H1 (cell line): ENCODE measurements around the gene P2RX6. TPM values are rescaled to one million over a fixed set of nuclear protein-coding genes. Genes with fewer than 3 reads are reported as not detected.
"Not testable (repeated sequence)": the region's sequence is repeated elsewhere in the genome, so short reads cannot be mapped to it uniquely, and the experiment has no call there.

Experiments
- CTCF ChIA-PET: fragments of 300-600 bp; sonication (Branson Sonifier 250); formaldehyde crosslinking; loops from one replicate; lab custom pipeline; 2021; ENCODE audit not compliant: partially characterized antibody; lab: Charles Lee
- POLR2A ChIA-PET: fragments of 300-600 bp; sonication (Branson Sonifier 250); formaldehyde crosslinking; loops from one replicate; lab custom pipeline; 2021; ENCODE audit warnings: inconsistent platforms; ENCODE audit not compliant: partially characterized antibody; lab: Charles Lee
- DNase-seq, 2 experiments: peaks; one replicate each; pipeline versions ENCODE4 v3.0.0 to v3.0.0-alpha.2; 2010 to 2022; ENCODE audit warnings: low spot score in 2 of 2, low read depth in 1 of 2, mixed read lengths in 1 of 2
- FAIRE-seq: peaks from 2 replicates; lab custom pipeline; 2011; peaks lifted over from hg19 to GRCh38; lab: Jason Lieb, UNC
- H2AFZ ChIP-seq: 2 replicates; pipeline ENCODE4 v1.8.1; 2012; ENCODE audit warnings: low read length, inconsistent platforms
- H2AK5ac ChIP-seq: 2 replicates; pipeline ENCODE4 v1.6.1; 2013; ENCODE audit warnings: low read depth, low read length
- H2BK120ac ChIP-seq: replicated peaks from 2 replicates; pipeline ENCODE3; 2013; ENCODE audit warnings: low read depth, low read length, inconsistent platforms
- H2BK12ac ChIP-seq: 2 replicates; pipeline ENCODE4 v1.6.1; 2013; ENCODE audit warnings: low read depth, low read length
- H2BK15ac ChIP-seq: 2 replicates; pipeline ENCODE4 v1.6.1; 2013; ENCODE audit warnings: low read length
- H2BK20ac ChIP-seq: 2 replicates; pipeline ENCODE4 v1.6.1; 2013; ENCODE audit warnings: low read length
- H2BK5ac ChIP-seq: 2 replicates; pipeline ENCODE4 v1.6.1; 2013; ENCODE audit warnings: low read depth, low read length
- H3K14ac ChIP-seq: 2 replicates; pipeline ENCODE4 v1.6.1; 2013; ENCODE audit warnings: inconsistent platforms; ENCODE audit not compliant: insufficient read length
- H3K18ac ChIP-seq: 2 replicates; pipeline ENCODE4 v1.6.1; 2013; ENCODE audit warnings: low read length; ENCODE audit errors: extremely low read depth
- H3K23ac ChIP-seq: 2 replicates; pipeline ENCODE4 v1.6.1; 2013; ENCODE audit warnings: inconsistent platforms; ENCODE audit not compliant: insufficient read length
- H3K23me2 ChIP-seq: 2 replicates; pipeline ENCODE4 v1.6.1; 2013; ENCODE audit warnings: low read depth, low read length
- H3K27ac ChIP-seq: 2 replicates; pipeline ENCODE4 v1.6.1; 2011; ENCODE audit warnings: low read depth, low read length, inconsistent platforms
- H3K27me3 ChIP-seq, 4 experiments: replicated peaks in 1 of 4; 1 replicate in 1 of 4; 2 replicates in 3 of 4; pipeline versions ENCODE4 v1.6.1 to v1.8.1; 2011 to 2013; ENCODE audit warnings: low read length in 3 of 4, mild to moderate bottlenecking in 3 of 4, inconsistent platforms in 2 of 4, mixed read lengths in 2 of 4, moderate library complexity in 1 of 4; ENCODE audit not compliant: control insufficient read depth in 3 of 4, insufficient read depth in 3 of 4; ENCODE audit errors: extremely low read depth in 1 of 4
- H3K36me3 ChIP-seq, 4 experiments: 2 replicates each; pipeline versions ENCODE4 v1.6.1 to v1.8.1; 2011 to 2013; ENCODE audit warnings: mild to moderate bottlenecking in 4 of 4, low read length in 3 of 4, moderate library complexity in 2 of 4, control low read depth in 1 of 4, inconsistent platforms in 1 of 4; ENCODE audit not compliant: insufficient read depth in 4 of 4, control insufficient read depth in 2 of 4
- H3K4ac ChIP-seq: replicated peaks from 2 replicates; pipeline ENCODE3; 2013; ENCODE audit warnings: low read length, low read depth, mixed read lengths, inconsistent platforms; ENCODE audit not compliant: insufficient read length
- H3K4me1 ChIP-seq, 4 experiments: replicated peaks in 1 of 4; 1 replicate in 1 of 4; 2 replicates in 3 of 4; pipeline versions ENCODE4 v1.6.1 to v1.8.1; 2011 to 2013; ENCODE audit warnings: low read length in 3 of 4, inconsistent platforms in 2 of 4, mixed read lengths in 1 of 4; ENCODE audit not compliant: insufficient read depth in 4 of 4, control insufficient read depth in 3 of 4
- H3K4me2 ChIP-seq, 2 experiments: 2 replicates each; pipeline versions ENCODE4 v1.6.1 to v1.8.1; 2011 to 2013; ENCODE audit warnings: low read depth in 2 of 2, low read length in 2 of 2, control low read depth in 1 of 2, inconsistent platforms in 1 of 2, mild to moderate bottlenecking in 1 of 2; ENCODE audit not compliant: insufficient read depth in 1 of 2
- H3K4me3 ChIP-seq, 4 experiments: fragments of 200-600, 300-600 bp in 1 of 4; sonication (generic), shearing (Covaris generic), sonication (Bioruptor Twin) in 1 of 4; 2 replicates each; pipeline versions ENCODE4 v1.5.1 to v1.8.1; 2011 to 2016; ENCODE audit warnings: low read length in 4 of 4, low read depth in 3 of 4, control low read depth in 2 of 4, inconsistent platforms in 2 of 4, mild to moderate bottlenecking in 2 of 4, mixed read lengths in 1 of 4, moderate library complexity in 1 of 4; ENCODE audit not compliant: insufficient read depth in 2 of 4; ENCODE audit errors: extremely low read depth in 1 of 4
- H3K56ac ChIP-seq: replicated peaks from 2 replicates; pipeline ENCODE3; 2013; ENCODE audit warnings: low read depth, mild to moderate bottlenecking, mixed read lengths, low read length, inconsistent platforms; ENCODE audit not compliant: insufficient read length
- H3K79me1 ChIP-seq: 2 replicates; pipeline ENCODE4 v1.6.1; 2013; ENCODE audit warnings: low read depth, low read length, control low read depth
- H3K79me2 ChIP-seq, 2 experiments: 2 replicates each; pipeline versions ENCODE4 v1.6.1 to v1.8.1; 2012 to 2013; ENCODE audit warnings: low read length in 2 of 2, mild to moderate bottlenecking in 2 of 2, inconsistent platforms in 1 of 2; ENCODE audit not compliant: insufficient read depth in 2 of 2, control insufficient read depth in 1 of 2
- H3K9ac ChIP-seq, 4 experiments: replicated peaks in 1 of 4; 1 replicate in 1 of 4; 2 replicates in 3 of 4; pipeline versions ENCODE4 v1.6.1 to v1.8.1; 2011 to 2013; ENCODE audit warnings: low read depth in 3 of 4, low read length in 3 of 4, control low read depth in 2 of 4, mild to moderate bottlenecking in 2 of 4, moderate library complexity in 2 of 4, inconsistent platforms in 1 of 4; ENCODE audit errors: extremely low read depth in 1 of 4
- H3K9me3 ChIP-seq, 2 experiments: 2 replicates each; pipeline versions ENCODE4 v1.6.1 to v1.8.1; 2012 to 2013; ENCODE audit warnings: mild to moderate bottlenecking in 2 of 2, moderate library complexity in 2 of 2, control low read depth in 1 of 2, inconsistent platforms in 1 of 2, low read depth in 1 of 2, low read length in 1 of 2, mixed read lengths in 1 of 2; ENCODE audit not compliant: insufficient read depth in 2 of 2
- H4K20me1 ChIP-seq, 2 experiments: replicated peaks in 1 of 2; 2 replicates each; pipeline versions ENCODE3 to v1.8.1; 2011 to 2013; ENCODE audit warnings: inconsistent platforms in 2 of 2, low read length in 2 of 2, mild to moderate bottlenecking in 1 of 2; ENCODE audit not compliant: insufficient read depth in 2 of 2, control insufficient read depth in 1 of 2
- H4K5ac ChIP-seq: 2 replicates; pipeline ENCODE4 v1.6.1; 2013; ENCODE audit warnings: low read length, low read depth, mixed read lengths, inconsistent platforms; ENCODE audit not compliant: insufficient read length
- H4K8ac ChIP-seq: 2 replicates; pipeline ENCODE4 v1.8.0; 2013; ENCODE audit warnings: mild to moderate bottlenecking, moderate library complexity, low read length, inconsistent platforms; ENCODE audit not compliant: insufficient read depth; ENCODE audit errors: extremely low read depth
- H4K91ac ChIP-seq: replicated peaks from 2 replicates; pipeline ENCODE3; 2013; ENCODE audit warnings: low read length, mixed read lengths, inconsistent platforms; ENCODE audit not compliant: insufficient read length
- WGBS, 2 experiments: shearing (Covaris generic) in 1 of 2; methylation state at CpG; one replicate each; pipeline versions ENCODE4 v1.1.6 to v1.1.7; 2013 to 2015; ENCODE audit warnings: low lambda C conversion rate in 2 of 2, mixed read lengths in 2 of 2, inconsistent platforms in 1 of 2, low coverage in 1 of 2, missing lambda C conversion rate in 1 of 2; ENCODE audit not compliant: insufficient replicate concordance in 2 of 2, insufficient coverage in 1 of 2, insufficient read length in 1 of 2; ENCODE audit errors: extremely low coverage in 1 of 2, missing lambda C conversion rate in 1 of 2; 5-methylcytosine and 5-hydroxymethylcytosine counted together
- polyA plus RNA-seq, 7 experiments: library from polyadenylated mRNA; depleted of rRNA in 3 of 7; stranded (reverse) in 5 of 7; unstranded in 2 of 7; fragments of >200 nt in 5 of 7; fragments of 200-250 nt in 2 of 7; gene quantifications; 1 replicate in 5 of 7; 2 replicates in 1 of 7; 4 replicates in 1 of 7; pipeline versions ENCODE4 v1.2.1 to v1.2.3, GENCODE V29; 2011 to 2013; ENCODE audit warnings: missing spikeins in 2 of 7, mixed read lengths in 2 of 7
- total RNA-seq: library from RNA; stranded (reverse); fragmentation: NEBNext Ultra II Directional; extraction: Animal tissue kit (Norgen Biotek cat#: 25700); gene quantifications from 2 replicates; pipeline ENCODE4 v1.2.1, GENCODE V29; 2021

P2RX6 gene
- total and polyA plus RNA-seq, 2 of the 8 experiments (the other 6 are each of a cell fraction or from before 2014, with no cell fraction given), result 0.09 TPM; not detected in 1

DNA sequence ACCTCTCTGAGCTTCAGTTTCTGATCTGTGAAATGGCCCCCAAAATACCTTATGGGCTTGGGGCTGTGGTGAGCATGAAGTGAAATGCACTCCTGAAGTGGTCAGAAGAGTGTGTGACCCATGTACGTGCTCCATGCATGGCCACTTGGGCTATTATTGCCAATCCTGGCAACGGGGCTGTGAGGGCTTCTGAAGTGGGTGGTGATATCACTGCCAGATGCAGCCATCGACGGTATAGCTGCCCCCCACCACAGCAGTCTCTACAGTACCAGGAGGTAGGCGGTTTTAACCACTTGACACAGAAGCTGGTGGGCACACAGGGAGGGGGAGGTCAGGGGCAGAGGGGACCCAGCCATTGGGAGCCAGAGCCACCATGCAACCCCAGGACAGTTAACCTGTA, 33.5 kb downstream of the P2RX6 start:
- H2BK5ac ChIP-seq, H3K9me3 ChIP-seq, H3K14ac ChIP-seq, H3K4me3 ChIP-seq, H3K27ac ChIP-seq, H3K79me2 ChIP-seq, H3K79me1 ChIP-seq, H3K23ac ChIP-seq, H2BK120ac ChIP-seq, H3K18ac ChIP-seq, H2AK5ac ChIP-seq, H3K56ac ChIP-seq, H3K4me2 ChIP-seq, H4K91ac ChIP-seq, H3K27me3 ChIP-seq, DNase-seq, H3K23me2 ChIP-seq, H4K8ac ChIP-seq, H3K9ac ChIP-seq, H2BK20ac ChIP-seq, FAIRE-seq, H4K5ac ChIP-seq, H2BK15ac ChIP-seq, H2AFZ ChIP-seq, H3K36me3 ChIP-seq, H3K4ac ChIP-seq, H2BK12ac ChIP-seq, H4K20me1 ChIP-seq: not testable (repeated sequence)
- ChIA-PET POLR2A (interaction anchor here (0.5 kb wide), 1 partner anchor 81 kb away, joined by 4 read pairs; no protein-coding TSS in a partner anchor), CTCF (interaction anchor here (1.6 kb wide), 1 partner anchor 8 kb away, joined by 3 read pairs; no protein-coding TSS in a partner anchor)
- peaks cover 2 to 20% (median 5%) of the 10 kb centered on the region in 4 experiments; a peak in 5 of 7 replicates for H3K4me1 ChIP-seq
- WGBS, 2 experiments, result 93% methylated on average over 5 of the region's 5 CpGs; no CpG with 5 or more reads in 1 of the 2 experiments

DNA sequence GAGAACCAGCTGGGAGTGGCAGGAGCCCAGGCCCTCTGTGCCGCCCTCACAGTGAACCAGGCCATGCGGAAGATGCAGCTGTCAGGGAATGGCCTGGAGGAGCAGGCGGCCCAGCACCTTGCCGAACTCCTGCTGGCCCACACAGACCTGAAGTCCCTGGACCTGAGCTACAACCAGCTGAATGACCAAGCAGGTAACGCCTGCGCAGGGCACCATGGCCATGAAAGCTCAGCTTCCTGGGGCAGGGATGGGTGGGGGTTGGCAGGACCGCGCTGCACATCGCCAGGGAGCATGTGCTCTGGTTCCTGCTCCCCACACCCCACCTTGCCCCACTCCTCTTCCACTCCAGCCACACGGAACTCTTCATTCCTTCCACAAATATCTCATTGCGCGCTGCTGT, 34.0 kb downstream of the P2RX6 start:
- POLR2A ChIA-PET, H4K91ac ChIP-seq, H2BK120ac ChIP-seq, H2BK12ac ChIP-seq, H3K56ac ChIP-seq, H2BK20ac ChIP-seq, H3K27me3 ChIP-seq, H3K4me3 ChIP-seq, H3K18ac ChIP-seq, H2BK15ac ChIP-seq, H4K8ac ChIP-seq, H3K36me3 ChIP-seq, CTCF ChIA-PET, FAIRE-seq, H4K20me1 ChIP-seq, H3K23me2 ChIP-seq, H3K9me3 ChIP-seq, H3K4ac ChIP-seq, H3K79me1 ChIP-seq, H2AK5ac ChIP-seq, H3K9ac ChIP-seq, H3K79me2 ChIP-seq, H2AFZ ChIP-seq, H3K27ac ChIP-seq, H4K5ac ChIP-seq, H2BK5ac ChIP-seq, H3K23ac ChIP-seq, DNase-seq, H3K14ac ChIP-seq, H3K4me2 ChIP-seq: not testable (repeated sequence)
- 93% methylated on average over 2 of the region's 12 CpGs; no CpG with 5 or more reads in 1 of the 2 experiments for WGBS, 2 experiments
- H3K4me1 ChIP-seq, result peaks cover 2 to 20% (median 5%) of the 10 kb centered on the region in 4 experiments; a peak in 5 of 7 replicates
